BE2C (cell line): ENCODE results near the gene BTRC.

Experiments
- DNase-seq: peaks from one replicate; pipeline ENCODE4 v3.0.0-alpha.2; 2020
- H3K27me3 ChIP-seq: fragments of 250-450 bp; sonication (Bioruptor Pico); 2 replicates; pipeline ENCODE4 v1.5.1; 2020; ENCODE audit warnings: mild to moderate bottlenecking
- H3K36me3 ChIP-seq: fragments of 250-450 bp; sonication (Bioruptor Pico); 2 replicates; pipeline ENCODE4 v1.5.1; 2020; ENCODE audit warnings: mild to moderate bottlenecking
- H3K4me1 ChIP-seq: fragments of 250-450 bp; sonication (Bioruptor Pico); 2 replicates; pipeline ENCODE4 v1.5.1; 2020
- H3K4me3 ChIP-seq: 2 replicates; pipeline ENCODE4 v1.5.1; 2011; ENCODE audit warnings: low read depth, low read length
- H3K9me3 ChIP-seq: fragments of 250-450 bp; sonication (Bioruptor Pico); 2 replicates; pipeline ENCODE4 v1.5.1; 2020
- TF ChIP-seq, protein P1 (sequence below): IDR thresholded peaks from 2 replicates; pipeline ENCODE4 v1.5.1; 2012; ENCODE audit warnings: mild to moderate bottlenecking, low read depth, low read length

BTRC gene

DNA sequence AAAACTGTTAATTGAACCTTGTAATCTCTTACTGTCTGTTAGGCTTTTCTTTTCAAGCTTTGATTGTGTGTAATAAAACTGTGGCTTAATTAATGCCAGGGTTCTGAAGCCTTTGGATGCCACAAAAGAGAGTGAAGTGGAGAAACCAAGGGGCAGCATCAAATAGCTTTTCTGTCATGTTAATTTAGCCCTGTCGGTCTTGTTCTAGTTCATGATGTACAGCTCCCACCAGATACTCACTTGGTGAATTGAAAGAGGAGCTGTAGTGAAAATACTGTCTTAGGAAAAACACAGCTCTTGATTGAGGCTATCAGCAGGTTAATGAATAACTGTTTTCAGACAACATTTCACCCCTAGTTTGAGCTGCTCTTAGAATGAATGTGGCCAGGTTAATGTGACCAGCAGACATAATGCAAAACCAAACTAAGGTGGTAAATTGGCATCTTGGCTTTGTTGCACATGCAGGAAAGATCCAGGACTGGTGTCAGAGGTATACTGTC, 139.9 kb downstream of the BTRC start:
- H3K27me3 ChIP-seq = no peaks in the 10 kb centered on the region
- no peaks in the 10 kb centered on the region for H3K4me1 ChIP-seq
- TF ChIP-seq, protein P1, sequence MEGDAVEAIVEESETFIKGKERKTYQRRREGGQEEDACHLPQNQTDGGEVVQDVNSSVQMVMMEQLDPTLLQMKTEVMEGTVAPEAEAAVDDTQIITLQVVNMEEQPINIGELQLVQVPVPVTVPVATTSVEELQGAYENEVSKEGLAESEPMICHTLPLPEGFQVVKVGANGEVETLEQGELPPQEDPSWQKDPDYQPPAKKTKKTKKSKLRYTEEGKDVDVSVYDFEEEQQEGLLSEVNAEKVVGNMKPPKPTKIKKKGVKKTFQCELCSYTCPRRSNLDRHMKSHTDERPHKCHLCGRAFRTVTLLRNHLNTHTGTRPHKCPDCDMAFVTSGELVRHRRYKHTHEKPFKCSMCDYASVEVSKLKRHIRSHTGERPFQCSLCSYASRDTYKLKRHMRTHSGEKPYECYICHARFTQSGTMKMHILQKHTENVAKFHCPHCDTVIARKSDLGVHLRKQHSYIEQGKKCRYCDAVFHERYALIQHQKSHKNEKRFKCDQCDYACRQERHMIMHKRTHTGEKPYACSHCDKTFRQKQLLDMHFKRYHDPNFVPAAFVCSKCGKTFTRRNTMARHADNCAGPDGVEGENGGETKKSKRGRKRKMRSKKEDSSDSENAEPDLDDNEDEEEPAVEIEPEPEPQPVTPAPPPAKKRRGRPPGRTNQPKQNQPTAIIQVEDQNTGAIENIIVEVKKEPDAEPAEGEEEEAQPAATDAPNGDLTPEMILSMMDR = no peak
- no peak overlapping the region for H3K4me3 ChIP-seq
- H3K36me3 ChIP-seq = no peaks in the 10 kb centered on the region
- H3K9me3 ChIP-seq = no peaks in the 10 kb centered on the region
- no peak for DNase-seq

DNA sequence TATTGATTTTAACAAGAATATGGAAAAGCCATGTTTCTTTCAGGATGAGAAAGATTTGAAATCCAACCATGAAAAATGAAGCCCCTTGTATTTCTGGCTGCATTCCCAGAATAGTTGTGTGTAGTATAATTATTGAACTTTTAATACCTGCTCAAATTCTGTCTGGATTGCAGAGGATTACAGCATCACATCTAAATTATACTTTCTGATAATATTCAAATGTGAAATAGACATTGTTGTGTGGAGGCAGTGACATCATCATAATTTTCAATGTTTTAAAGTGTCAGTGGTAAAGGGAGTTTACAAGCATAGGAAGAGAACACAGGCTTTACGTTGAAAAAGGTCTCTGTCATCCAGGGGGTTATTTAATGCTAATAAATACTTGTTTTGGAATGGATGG, 140.7 kb downstream of the BTRC start:
- H3K27me3 ChIP-seq = no peaks in the 10 kb centered on the region
- no peak for DNase-seq
- no peaks in the 10 kb centered on the region for H3K36me3 ChIP-seq
- no peak overlapping the region for H3K4me3 ChIP-seq
- no peaks in the 10 kb centered on the region for H3K4me1 ChIP-seq
- TF ChIP-seq, protein P1 = no peak
- no peaks in the 10 kb centered on the region for H3K9me3 ChIP-seq

DNA sequence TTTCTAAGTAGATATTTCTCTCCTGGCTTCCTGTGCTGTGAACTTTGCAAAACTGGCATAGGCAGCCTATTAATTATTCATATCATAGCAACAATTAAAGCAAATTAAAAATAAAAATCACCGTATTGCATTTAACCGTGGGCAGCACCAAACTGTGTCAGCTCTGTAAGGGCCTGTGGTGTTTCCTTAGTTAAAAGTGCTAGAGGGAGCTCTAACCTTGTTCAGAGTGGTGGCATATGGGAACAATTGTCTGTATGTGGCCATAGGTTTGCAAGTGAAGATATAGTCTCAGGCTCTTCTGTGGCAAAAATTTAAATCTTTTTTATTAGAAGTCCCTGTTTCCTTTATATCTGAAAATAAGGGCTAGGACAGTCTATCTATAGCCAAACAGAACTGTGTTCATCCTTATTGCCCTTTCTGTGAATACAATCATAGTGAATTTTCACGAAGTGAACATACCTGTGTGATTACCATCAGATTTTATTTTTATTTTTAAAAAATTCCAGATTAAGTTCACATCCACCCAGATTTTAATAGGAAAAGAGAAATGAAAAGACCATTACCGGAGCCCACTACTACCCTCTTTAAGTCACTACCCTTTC, 141.5 kb downstream of the BTRC start:
- no peaks in the 10 kb centered on the region for H3K27me3 ChIP-seq
- no peak overlapping the region for H3K4me3 ChIP-seq
- H3K9me3 ChIP-seq = no peaks in the 10 kb centered on the region
- H3K4me1 ChIP-seq = no peaks in the 10 kb centered on the region
- TF ChIP-seq, protein P1 = peak; percentile 71
- DNase-seq = peak; percentile 5
- no peaks in the 10 kb centered on the region for H3K36me3 ChIP-seq

DNA sequence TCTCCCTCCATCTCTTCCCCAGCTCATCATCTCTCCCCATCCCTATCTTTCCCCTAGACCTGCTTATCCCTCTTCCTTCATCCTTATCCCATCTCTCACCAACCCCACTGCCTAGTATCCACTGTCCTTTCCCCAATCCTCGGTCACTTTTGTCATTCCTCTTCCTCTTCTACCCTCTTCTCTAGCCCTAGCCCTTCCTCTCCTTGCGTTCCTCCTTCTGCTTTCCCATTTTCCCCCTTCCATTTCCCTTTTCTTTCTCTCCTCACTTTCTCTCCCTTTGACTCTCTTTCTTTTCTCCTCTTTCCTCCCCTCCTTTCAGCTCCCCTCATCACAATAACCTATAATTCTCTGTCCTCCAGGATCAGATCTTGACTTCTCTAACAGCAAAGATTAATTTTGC, 150.5 kb downstream of the BTRC start:
- Histone ChIP-seq H3K27me3 (no peaks in the 10 kb centered on the region), H3K36me3 (no peaks in the 10 kb centered on the region), H3K4me1 (peaks cover 8% of the 10 kb centered on the region; the same call in 1 of the 2 replicates), H3K4me3 (no peak overlapping the region), H3K9me3 (no peaks in the 10 kb centered on the region)
- TF ChIP-seq, protein P1 = no peak
- DNase-seq = no peak

DNA sequence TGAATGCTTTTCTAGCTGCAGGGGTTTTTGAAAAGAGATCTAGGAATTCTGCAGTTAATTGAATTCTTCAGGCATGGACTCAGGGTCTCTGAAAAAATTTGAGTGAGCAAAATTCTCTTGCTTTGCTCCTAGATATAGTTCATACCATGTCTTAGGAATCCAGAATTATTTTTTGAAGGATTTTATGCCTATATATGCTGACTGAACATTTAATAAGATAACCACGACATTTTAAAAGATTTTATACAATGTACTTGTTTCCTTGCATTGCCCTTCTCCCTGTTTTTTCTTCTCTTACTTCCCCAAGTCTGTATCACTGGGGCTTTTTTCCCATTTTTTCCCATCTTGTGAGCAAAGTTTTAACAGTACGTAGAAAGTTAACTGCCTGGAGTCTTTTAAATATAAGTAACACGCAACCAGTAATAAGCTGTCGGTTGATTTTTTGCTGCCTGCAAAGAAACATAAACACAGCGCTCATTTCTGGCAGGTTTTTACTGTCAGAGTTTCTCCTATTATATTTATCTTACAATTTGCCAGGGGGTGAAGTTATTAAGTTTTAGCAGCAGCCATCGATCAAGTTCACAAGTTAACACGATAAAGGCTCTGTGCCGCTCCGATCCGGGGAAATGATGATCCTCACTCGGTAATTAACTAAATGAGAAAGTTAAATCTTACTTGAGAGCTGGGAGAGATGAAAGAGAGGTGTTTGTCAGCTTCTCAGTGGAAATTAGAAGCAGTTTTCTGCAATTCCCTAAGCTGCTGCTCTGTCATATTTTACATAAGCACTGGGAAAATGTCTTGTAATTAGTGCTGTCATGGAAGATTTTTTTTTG, 153.1 kb downstream of the BTRC start:
- Histone ChIP-seq H3K27me3 (no peaks in the 10 kb centered on the region), H3K4me1 (peaks cover 8% of the 10 kb centered on the region; the same call in 1 of the 2 replicates), H3K4me3 (no peak overlapping the region), H3K36me3 (no peaks in the 10 kb centered on the region), H3K9me3 (no peaks in the 10 kb centered on the region)
- DNase-seq = no peak
- TF ChIP-seq, protein P1 = no peak

DNA sequence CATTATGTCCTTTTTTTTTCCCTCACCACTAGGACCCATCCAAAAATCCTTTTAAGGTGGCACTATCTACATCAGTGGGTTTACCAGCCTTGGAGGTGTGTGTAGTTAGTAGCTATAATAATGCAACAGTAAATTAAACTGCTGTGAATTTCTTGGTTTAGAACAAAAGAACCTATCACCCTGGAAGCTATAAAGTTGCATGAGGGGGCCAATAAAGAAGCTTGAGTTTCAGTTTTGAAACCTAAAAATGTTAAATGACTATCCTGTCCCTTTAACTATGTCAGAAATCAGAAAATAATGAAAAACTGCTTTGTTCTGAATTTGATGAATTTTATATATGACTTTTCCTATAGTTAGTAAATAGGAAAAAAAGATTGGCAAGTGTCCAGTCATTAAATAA, 153.9 kb downstream of the BTRC start:
- no peaks in the 10 kb centered on the region for H3K27me3 ChIP-seq
- no peak for DNase-seq
- H3K9me3 ChIP-seq = no peaks in the 10 kb centered on the region
- no peak overlapping the region for H3K4me3 ChIP-seq
- H3K4me1 ChIP-seq = peaks cover 8% of the 10 kb centered on the region; the same call in 1 of the 2 replicates
- no peaks in the 10 kb centered on the region for H3K36me3 ChIP-seq
- TF ChIP-seq, protein P1 = no peak
